HCT116 (cell line): ENCODE data around the gene ZSCAN2. TPM values are rescaled to one million over a fixed set of nuclear protein-coding genes. Genes with fewer than 3 reads are reported as not detected.

Source experiments
- ATAC-seq: fragments of 200-7000 bp; cut with Tn5 transposase; 2 replicates; pipeline ENCODE4 v1.9.1; 2020; ENCODE audit warnings: mild to moderate bottlenecking, moderate library complexity
- BruUV-seq: library from RNA; stranded (reverse); fragments of 400-500 nt; replicated peaks from 2 replicates; lab custom pipeline; 2021; lab: Mats Ljungman, UMichigan
- CTCF ChIA-PET: fragments of 300-600 bp; sonication (Branson Sonifier 250); formaldehyde crosslinking; loops from one replicate; lab custom pipeline; 2021; ENCODE audit warnings: antibody characterized with exemption; lab: Charles Lee
- POLR2A ChIA-PET: fragments of 300-600, 350-600 bp; sonication (Branson Sonifier 250); formaldehyde crosslinking; loops from one replicate; lab custom pipeline; 2021; ENCODE audit warnings: antibody characterized with exemption; lab: Charles Lee
- RAD21 ChIA-PET, 2 experiments: fragments of 300-600 bp; sonication (Branson Sonifier 250); formaldehyde crosslinking; loops; one replicate each; lab custom pipeline; 2023; ENCODE audit warnings: low total read pairs in 2 of 2; ENCODE audit not compliant: uncharacterized antibody in 2 of 2, unreplicated experiment in 2 of 2, low non-redundant PET in 1 of 2; lab: Charles Lee
- DNase-seq: peaks from one replicate; pipeline ENCODE4 v3.0.0-alpha.2; 2010; ENCODE audit warnings: low read depth, low spot score
- H2AFZ ChIP-seq: fragments of 200-600 bp; shearing (Covaris generic), sonication (generic); 2 replicates; pipeline ENCODE4 v1.6.1; 2017; ENCODE audit warnings: low read depth, mixed run types, mixed read lengths, antibody characterized with exemption, low read length; ENCODE audit not compliant: poor library complexity, severe bottlenecking
- H3K27ac ChIP-seq: 2 replicates; pipeline ENCODE4 v1.5.1; 2012; ENCODE audit warnings: low read depth, low read length
- H3K27me3 ChIP-seq: fragments of 200-600 bp; sonication (generic); 2 replicates; pipeline ENCODE4 v1.6.1; 2016; ENCODE audit warnings: mixed run types, low read length, mixed read lengths; ENCODE audit not compliant: insufficient read depth
- H3K36me3 ChIP-seq, 2 experiments: fragments of 200-500 bp in 1 of 2; fragments of 200-600 bp in 1 of 2; sonication (Bioruptor generic) in 1 of 2; sonication (generic) in 1 of 2; 2 replicates each; pipeline versions ENCODE4 v1.5.1 to v1.6.1; 2014 to 2016; ENCODE audit warnings: low read length in 2 of 2, inconsistent platforms in 1 of 2, mixed read lengths in 1 of 2, mixed run types in 1 of 2; ENCODE audit not compliant: insufficient read depth in 2 of 2, control insufficient read depth in 1 of 2
- H3K4me1 ChIP-seq, 2 experiments: fragments of 200-600 bp in 1 of 2; sonication (generic) in 1 of 2; 2 replicates each; pipeline versions ENCODE4 v1.5.1 to v1.6.1; 2012 to 2017; ENCODE audit warnings: low read length in 2 of 2, inconsistent platforms in 1 of 2, mild to moderate bottlenecking in 1 of 2, mixed read lengths in 1 of 2, mixed run types in 1 of 2, moderate library complexity in 1 of 2; ENCODE audit not compliant: insufficient read depth in 2 of 2, control insufficient read depth in 1 of 2
- H3K4me2 ChIP-seq: fragments of 200-600 bp; sonication (generic); 2 replicates; pipeline ENCODE4 v1.6.1; 2017; ENCODE audit warnings: mixed run types, low read length, mixed read lengths
- H3K4me3 ChIP-seq, 2 experiments: fragments of 200-600 bp in 1 of 2; sonication (generic) in 1 of 2; replicated peaks in 1 of 2; 2 replicates each; pipeline ENCODE4 v1.5.1; 2011 to 2016; ENCODE audit warnings: low read length in 2 of 2, control low read depth in 1 of 2, low read depth in 1 of 2, mild to moderate bottlenecking in 1 of 2, mixed read lengths in 1 of 2, mixed run types in 1 of 2
- H3K79me2 ChIP-seq: fragments of 200-600 bp; sonication (generic); 2 replicates; pipeline ENCODE4 v1.6.1; 2017; ENCODE audit warnings: mild to moderate bottlenecking, mixed run types, low read length, moderate library complexity, mixed read lengths; ENCODE audit not compliant: insufficient read depth
- H3K9ac ChIP-seq: fragments of 200-600 bp; sonication (generic); 2 replicates; pipeline ENCODE4 v1.6.1; 2016; ENCODE audit warnings: low read length, mixed read lengths
- H3K9me2 ChIP-seq: fragments of 200-600 bp; sonication (generic), shearing (Covaris generic); 2 replicates; pipeline ENCODE4 v1.6.1; 2017; ENCODE audit warnings: mixed run types, mild to moderate bottlenecking, moderate library complexity; ENCODE audit not compliant: insufficient read depth
- H3K9me3 ChIP-seq, 2 experiments: fragments of 200-500 bp in 1 of 2; fragments of 200-600 bp in 1 of 2; sonication (Bioruptor generic) in 1 of 2; sonication (generic) in 1 of 2; 2 replicates each; pipeline ENCODE4 v1.6.1; 2014 to 2017; ENCODE audit warnings: low read length in 2 of 2, mixed read lengths in 2 of 2, inconsistent platforms in 1 of 2, low read depth in 1 of 2, mild to moderate bottlenecking in 1 of 2, mixed run types in 1 of 2, moderate library complexity in 1 of 2; ENCODE audit not compliant: control insufficient read depth in 1 of 2, insufficient read depth in 1 of 2
- H4K20me1 ChIP-seq: fragments of 200-600 bp; sonication (generic), shearing (Covaris generic); 2 replicates; pipeline ENCODE4 v1.6.1; 2017; ENCODE audit warnings: mixed run types, mild to moderate bottlenecking, moderate library complexity; ENCODE audit not compliant: insufficient read depth
- CEBPB ChIP-seq: IDR thresholded peaks from 2 replicates; pipeline ENCODE4 v1.6.1; 2012; ENCODE audit warnings: low read depth
- EGR1 ChIP-seq: IDR thresholded peaks from 2 replicates; pipeline ENCODE4 v1.6.1; 2012; ENCODE audit warnings: low read depth
- ELF1 ChIP-seq: IDR thresholded peaks from 2 replicates; pipeline ENCODE4 v1.6.1; 2012; ENCODE audit warnings: low read depth, borderline replicate concordance
- EZH2 ChIP-seq: fragments of 200-600 bp; sonication (generic); IDR thresholded peaks from 2 replicates; pipeline ENCODE4 v1.6.1; 2017; ENCODE audit warnings: antibody characterized with exemption, mixed run types
- FOSL1 ChIP-seq: IDR thresholded peaks from 2 replicates; pipeline ENCODE4 v1.6.1; 2012; ENCODE audit warnings: low read depth
- POLR2AphosphoS5 ChIP-seq: IDR thresholded peaks from 2 replicates; pipeline ENCODE4 v1.6.1; 2011; ENCODE audit warnings: mild to moderate bottlenecking, low read depth, low read length, moderate library complexity
- SP1 ChIP-seq: IDR thresholded peaks from 2 replicates; pipeline ENCODE4 v1.6.1; 2012; ENCODE audit warnings: low read depth
- TCF7L2 ChIP-seq: IDR thresholded peaks from 2 replicates; pipeline ENCODE4 v1.7.0; 2011; ENCODE audit warnings: borderline replicate concordance, inconsistent platforms; ENCODE audit not compliant: insufficient read depth, insufficient read length; ENCODE audit errors: extremely low read depth
- YY1 ChIP-seq: IDR thresholded peaks from 2 replicates; pipeline ENCODE4 v1.6.1; 2011; ENCODE audit warnings: low read length, low read depth, moderate library complexity, mild to moderate bottlenecking; ENCODE audit not compliant: insufficient replicate concordance; ENCODE audit errors: extremely low read depth
- ZFX ChIP-seq: fragments of 450-650 bp; IDR thresholded peaks from 2 replicates; pipeline ENCODE4 v1.6.1; 2017
- ZNF274 ChIP-seq: fragments of 200-500 bp; sonication (Bioruptor generic); IDR thresholded peaks from 2 replicates; pipeline ENCODE4 v1.6.1; 2014; ENCODE audit warnings: mild to moderate bottlenecking, low read depth, low read length, inconsistent platforms
- intact Hi-C: fragments of 100-400 bp; cut with micrococcal nuclease; formaldehyde crosslinking; loops from 2 replicates; pipeline ENCODE4 v1.10.0; 2022
- total RNA-seq: library from RNA; stranded (reverse); gene quantifications from one replicate; pipeline ENCODE4 v1.2.1, GENCODE V29; 2021; ENCODE audit not compliant: unreplicated experiment
- TF ChIP-seq, protein P1 (sequence below): IDR thresholded peaks from 2 replicates; pipeline ENCODE4 v1.6.1; 2012
- TF ChIP-seq, protein P2 (sequence below): IDR thresholded peaks from 2 replicates; pipeline ENCODE4 v1.6.1; 2011; ENCODE audit warnings: mild to moderate bottlenecking, low read length, moderate library complexity; ENCODE audit not compliant: insufficient replicate concordance; ENCODE audit errors: extremely low read depth
- TF ChIP-seq, protein P3 (sequence below), 3 experiments: fragments of 200-600 bp in 1 of 3; sonication (generic) in 1 of 3; IDR thresholded peaks in 2 of 3; conservative IDR thresholded peaks in 1 of 3; 2 replicates each; pipeline ENCODE4 v1.5.1; 2012 to 2017; ENCODE audit warnings: low read depth in 2 of 3, low read length in 2 of 3, antibody characterized with exemption in 1 of 3, borderline replicate concordance in 1 of 3, control low read depth in 1 of 3, mild to moderate bottlenecking in 1 of 3, mixed read lengths in 1 of 3, mixed run types in 1 of 3, moderate library complexity in 1 of 3; ENCODE audit not compliant: insufficient read depth in 1 of 3
- TF ChIP-seq, protein P4 (sequence below): IDR thresholded peaks from 2 replicates; pipeline ENCODE4 v1.6.1; 2012; ENCODE audit warnings: low read depth
- TF ChIP-seq, protein P5 (sequence below): IDR thresholded peaks from 2 replicates; pipeline ENCODE4 v1.6.1; 2012

Gene ZSCAN2
- total RNA-seq, 1 experiment from 2014 or later = 15.5 TPM

DNA sequence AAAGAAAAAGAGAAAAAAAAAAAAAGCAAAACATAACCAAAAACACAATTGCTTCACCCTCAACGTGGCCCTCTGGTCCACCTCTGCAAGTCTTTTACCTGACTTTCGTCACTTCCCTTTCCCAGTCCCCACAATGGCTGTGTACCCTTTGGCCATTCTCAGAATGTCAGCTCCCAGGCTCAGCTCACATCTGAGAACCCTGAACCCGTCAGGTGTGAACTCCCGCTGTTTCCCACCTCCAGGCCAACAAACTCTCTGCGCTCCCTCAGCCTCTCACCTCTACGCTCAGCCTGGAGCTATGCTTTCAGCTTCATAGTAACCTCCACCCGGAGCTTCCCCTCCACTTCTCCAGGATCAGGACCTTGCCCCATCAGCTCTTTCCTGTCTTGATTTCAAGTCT is 23.6 kb downstream of the ZSCAN2 start:
- Histone ChIP-seq H2AFZ (no peak overlapping the region), H3K9me3 (peaks cover 18 to 20% of the 10 kb centered on the region in 2 experiments; a peak in 3 of 4 replicates), H3K27me3 (no peaks in the 10 kb centered on the region), H3K4me2 (no peak overlapping the region), H4K20me1 (no peaks in the 10 kb centered on the region), H3K9ac (no peak overlapping the region), H3K4me1 (no peaks in the 10 kb centered on the region), H3K27ac (no peak overlapping the region), H3K4me3 (no peak overlapping the region), H3K9me2 (no peaks in the 10 kb centered on the region), H3K36me3 (peaks cover 8 to 18% of the 10 kb centered on the region in 2 experiments; a peak in 3 of 4 replicates)
- intact Hi-C loops = no loop called here
- BruUV-seq = no TSS peak
- no peak for ATAC-seq
- CTCF ChIA-PET = no interaction called here
- DNase-seq = no peak
- RAD21 ChIA-PET = no interaction called here
- POLR2A ChIA-PET = no interaction called here
- TF ChIP-seq ZNF274 (no peak), TCF7L2 (no peak), EZH2 (no peak), SP1 (no peak), ELF1 (no peak), EGR1 (no peak), YY1 (no peak), POLR2AphosphoS5 (no peak), FOSL1 (no peak), CEBPB (no peak), ZFX (no peak)
- TF ChIP-seq, protein P1, sequence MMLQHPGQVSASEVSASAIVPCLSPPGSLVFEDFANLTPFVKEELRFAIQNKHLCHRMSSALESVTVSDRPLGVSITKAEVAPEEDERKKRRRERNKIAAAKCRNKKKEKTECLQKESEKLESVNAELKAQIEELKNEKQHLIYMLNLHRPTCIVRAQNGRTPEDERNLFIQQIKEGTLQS = no peak
- TF ChIP-seq, protein P2, sequence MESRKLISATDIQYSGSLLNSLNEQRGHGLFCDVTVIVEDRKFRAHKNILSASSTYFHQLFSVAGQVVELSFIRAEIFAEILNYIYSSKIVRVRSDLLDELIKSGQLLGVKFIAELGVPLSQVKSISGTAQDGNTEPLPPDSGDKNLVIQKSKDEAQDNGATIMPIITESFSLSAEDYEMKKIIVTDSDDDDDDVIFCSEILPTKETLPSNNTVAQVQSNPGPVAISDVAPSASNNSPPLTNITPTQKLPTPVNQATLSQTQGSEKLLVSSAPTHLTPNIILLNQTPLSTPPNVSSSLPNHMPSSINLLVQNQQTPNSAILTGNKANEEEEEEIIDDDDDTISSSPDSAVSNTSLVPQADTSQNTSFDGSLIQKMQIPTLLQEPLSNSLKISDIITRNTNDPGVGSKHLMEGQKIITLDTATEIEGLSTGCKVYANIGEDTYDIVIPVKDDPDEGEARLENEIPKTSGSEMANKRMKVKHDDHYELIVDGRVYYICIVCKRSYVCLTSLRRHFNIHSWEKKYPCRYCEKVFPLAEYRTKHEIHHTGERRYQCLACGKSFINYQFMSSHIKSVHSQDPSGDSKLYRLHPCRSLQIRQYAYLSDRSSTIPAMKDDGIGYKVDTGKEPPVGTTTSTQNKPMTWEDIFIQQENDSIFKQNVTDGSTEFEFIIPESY = no peak
- TF ChIP-seq, protein P3, sequence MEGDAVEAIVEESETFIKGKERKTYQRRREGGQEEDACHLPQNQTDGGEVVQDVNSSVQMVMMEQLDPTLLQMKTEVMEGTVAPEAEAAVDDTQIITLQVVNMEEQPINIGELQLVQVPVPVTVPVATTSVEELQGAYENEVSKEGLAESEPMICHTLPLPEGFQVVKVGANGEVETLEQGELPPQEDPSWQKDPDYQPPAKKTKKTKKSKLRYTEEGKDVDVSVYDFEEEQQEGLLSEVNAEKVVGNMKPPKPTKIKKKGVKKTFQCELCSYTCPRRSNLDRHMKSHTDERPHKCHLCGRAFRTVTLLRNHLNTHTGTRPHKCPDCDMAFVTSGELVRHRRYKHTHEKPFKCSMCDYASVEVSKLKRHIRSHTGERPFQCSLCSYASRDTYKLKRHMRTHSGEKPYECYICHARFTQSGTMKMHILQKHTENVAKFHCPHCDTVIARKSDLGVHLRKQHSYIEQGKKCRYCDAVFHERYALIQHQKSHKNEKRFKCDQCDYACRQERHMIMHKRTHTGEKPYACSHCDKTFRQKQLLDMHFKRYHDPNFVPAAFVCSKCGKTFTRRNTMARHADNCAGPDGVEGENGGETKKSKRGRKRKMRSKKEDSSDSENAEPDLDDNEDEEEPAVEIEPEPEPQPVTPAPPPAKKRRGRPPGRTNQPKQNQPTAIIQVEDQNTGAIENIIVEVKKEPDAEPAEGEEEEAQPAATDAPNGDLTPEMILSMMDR (IDR thresholded peaks at IDR 0.05 in 2 of 3, conservative IDR thresholded peaks at IDR 0.05 in 1 of 3; ENCODE audit: borderline replicate concordance in 1 of 3, insufficient read depth in 1 of 3, low read depth in 2 of 3, low read length in 2 of 3) = no peak
- TF ChIP-seq, protein P4, sequence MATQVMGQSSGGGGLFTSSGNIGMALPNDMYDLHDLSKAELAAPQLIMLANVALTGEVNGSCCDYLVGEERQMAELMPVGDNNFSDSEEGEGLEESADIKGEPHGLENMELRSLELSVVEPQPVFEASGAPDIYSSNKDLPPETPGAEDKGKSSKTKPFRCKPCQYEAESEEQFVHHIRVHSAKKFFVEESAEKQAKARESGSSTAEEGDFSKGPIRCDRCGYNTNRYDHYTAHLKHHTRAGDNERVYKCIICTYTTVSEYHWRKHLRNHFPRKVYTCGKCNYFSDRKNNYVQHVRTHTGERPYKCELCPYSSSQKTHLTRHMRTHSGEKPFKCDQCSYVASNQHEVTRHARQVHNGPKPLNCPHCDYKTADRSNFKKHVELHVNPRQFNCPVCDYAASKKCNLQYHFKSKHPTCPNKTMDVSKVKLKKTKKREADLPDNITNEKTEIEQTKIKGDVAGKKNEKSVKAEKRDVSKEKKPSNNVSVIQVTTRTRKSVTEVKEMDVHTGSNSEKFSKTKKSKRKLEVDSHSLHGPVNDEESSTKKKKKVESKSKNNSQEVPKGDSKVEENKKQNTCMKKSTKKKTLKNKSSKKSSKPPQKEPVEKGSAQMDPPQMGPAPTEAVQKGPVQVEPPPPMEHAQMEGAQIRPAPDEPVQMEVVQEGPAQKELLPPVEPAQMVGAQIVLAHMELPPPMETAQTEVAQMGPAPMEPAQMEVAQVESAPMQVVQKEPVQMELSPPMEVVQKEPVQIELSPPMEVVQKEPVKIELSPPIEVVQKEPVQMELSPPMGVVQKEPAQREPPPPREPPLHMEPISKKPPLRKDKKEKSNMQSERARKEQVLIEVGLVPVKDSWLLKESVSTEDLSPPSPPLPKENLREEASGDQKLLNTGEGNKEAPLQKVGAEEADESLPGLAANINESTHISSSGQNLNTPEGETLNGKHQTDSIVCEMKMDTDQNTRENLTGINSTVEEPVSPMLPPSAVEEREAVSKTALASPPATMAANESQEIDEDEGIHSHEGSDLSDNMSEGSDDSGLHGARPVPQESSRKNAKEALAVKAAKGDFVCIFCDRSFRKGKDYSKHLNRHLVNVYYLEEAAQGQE = no peak
- TF ChIP-seq, protein P5, sequence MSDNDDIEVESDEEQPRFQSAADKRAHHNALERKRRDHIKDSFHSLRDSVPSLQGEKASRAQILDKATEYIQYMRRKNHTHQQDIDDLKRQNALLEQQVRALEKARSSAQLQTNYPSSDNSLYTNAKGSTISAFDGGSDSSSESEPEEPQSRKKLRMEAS = no peak
- TF ChIP-seq, all 23 proteins: peak for 0
- no peaks in the 10 kb centered on the region for H3K79me2 ChIP-seq
